ENCODE data around the gene CREG1.

DNA sequence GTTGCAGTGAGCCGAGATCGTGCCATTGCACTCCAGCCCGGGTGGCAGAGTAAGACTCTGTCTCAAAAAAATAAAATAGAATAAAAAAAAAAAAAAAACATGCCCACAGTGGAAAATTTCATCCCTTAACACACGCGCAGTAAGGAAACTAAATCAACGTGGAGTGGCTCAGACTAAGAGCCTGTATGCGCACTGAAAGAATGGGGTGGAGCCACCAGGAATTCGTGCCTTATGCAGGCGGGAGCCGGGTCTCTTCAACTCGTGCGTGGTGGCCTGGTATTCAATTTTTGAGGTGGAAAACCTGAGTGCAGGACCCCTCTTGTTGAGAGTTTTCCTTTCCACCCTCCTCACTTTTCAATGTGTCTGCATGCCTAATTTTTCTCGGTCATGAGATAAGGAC, 22.1 kb upstream of the CREG1 start:
- no peak for TF ChIP-seq POLR2A (IDR thresholded peaks at IDR 0.05)
- TF ChIP-seq, protein P1, sequence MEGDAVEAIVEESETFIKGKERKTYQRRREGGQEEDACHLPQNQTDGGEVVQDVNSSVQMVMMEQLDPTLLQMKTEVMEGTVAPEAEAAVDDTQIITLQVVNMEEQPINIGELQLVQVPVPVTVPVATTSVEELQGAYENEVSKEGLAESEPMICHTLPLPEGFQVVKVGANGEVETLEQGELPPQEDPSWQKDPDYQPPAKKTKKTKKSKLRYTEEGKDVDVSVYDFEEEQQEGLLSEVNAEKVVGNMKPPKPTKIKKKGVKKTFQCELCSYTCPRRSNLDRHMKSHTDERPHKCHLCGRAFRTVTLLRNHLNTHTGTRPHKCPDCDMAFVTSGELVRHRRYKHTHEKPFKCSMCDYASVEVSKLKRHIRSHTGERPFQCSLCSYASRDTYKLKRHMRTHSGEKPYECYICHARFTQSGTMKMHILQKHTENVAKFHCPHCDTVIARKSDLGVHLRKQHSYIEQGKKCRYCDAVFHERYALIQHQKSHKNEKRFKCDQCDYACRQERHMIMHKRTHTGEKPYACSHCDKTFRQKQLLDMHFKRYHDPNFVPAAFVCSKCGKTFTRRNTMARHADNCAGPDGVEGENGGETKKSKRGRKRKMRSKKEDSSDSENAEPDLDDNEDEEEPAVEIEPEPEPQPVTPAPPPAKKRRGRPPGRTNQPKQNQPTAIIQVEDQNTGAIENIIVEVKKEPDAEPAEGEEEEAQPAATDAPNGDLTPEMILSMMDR (IDR thresholded peaks at IDR 0.05): no peak

Measured in right lobe of liver (tissue), 4 donors.